ENCODE measurements around the gene PRKAG3. TPM values are rescaled to one million over a fixed set of nuclear protein-coding genes. Genes with fewer than 3 reads are reported as not detected.

The PRKAG3 gene
- total RNA-seq, 2 experiments from 2014 or later = not detected

DNA sequence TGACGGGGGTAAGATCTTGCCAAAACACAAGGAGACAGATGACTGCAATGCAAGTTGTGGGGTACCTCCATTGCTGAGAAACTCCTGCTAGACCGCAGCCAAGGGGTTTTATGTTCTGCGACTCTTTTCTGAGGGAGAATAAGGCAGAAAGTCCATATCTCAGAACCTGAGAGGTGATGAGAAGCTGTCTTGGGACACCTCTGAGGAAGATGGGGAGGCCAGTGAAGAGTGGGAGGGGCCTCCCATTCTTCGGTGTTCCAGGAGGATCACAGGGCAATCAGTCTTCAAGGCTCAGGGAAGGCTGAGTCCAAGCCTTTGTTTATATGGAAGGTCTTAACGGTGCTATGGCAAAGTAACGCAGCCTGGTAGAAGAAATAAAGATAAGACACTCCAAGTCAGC is 31.6 kb downstream of the PRKAG3 start:
- DNase-seq = no peak
- Mint-ChIP-seq H3K27me3 (peaks cover 36% of the 10 kb centered on the region), H3K27ac (no peak overlapping the region), H3K4me1 (peaks cover 12% of the 10 kb centered on the region), H3K4me3 (no peak overlapping the region), H3K36me3 (ENCODE audit: low read depth) (no peaks in the 10 kb centered on the region), H3K9me3 (peaks cover 8% of the 10 kb centered on the region)
- CTCF ChIA-PET = no interaction called here
- POLR2A ChIA-PET = no interaction called here

- H3K4me3 Mint-ChIP-seq = no peak overlapping the region
- H3K27me3 Mint-ChIP-seq = peaks cover 26% of the 10 kb centered on the region
- no peaks in the 10 kb centered on the region for H3K9me3 Mint-ChIP-seq
- CTCF ChIA-PET = no interaction called here
- no peak overlapping the region for H3K27ac Mint-ChIP-seq
- no peaks in the 10 kb centered on the region for H3K36me3 Mint-ChIP-seq (ENCODE audit: low read depth)
- no peak for DNase-seq
- peaks cover 12% of the 10 kb centered on the region for H3K4me1 Mint-ChIP-seq
- POLR2A ChIA-PET = no interaction called here
Observed at GRCh38 chr2:218798767-218799504, 32.7 kb downstream of the PRKAG3 start.

GRCh38 chr2:218796691-218797090 is 34.9 kb downstream of the PRKAG3 start:
- no peak overlapping the region for H3K27ac Mint-ChIP-seq
- no peak overlapping the region for H3K4me3 Mint-ChIP-seq
- POLR2A ChIA-PET = no interaction called here
- no peaks in the 10 kb centered on the region for H3K4me1 Mint-ChIP-seq
- no peaks in the 10 kb centered on the region for H3K36me3 Mint-ChIP-seq (ENCODE audit: low read depth)
- H3K27me3 Mint-ChIP-seq = peaks cover 31% of the 10 kb centered on the region
- H3K9me3 Mint-ChIP-seq = no peaks in the 10 kb centered on the region
- CTCF ChIA-PET = interaction anchor here (0.6 to 1.5 kb wide), 2 partner anchors 86 to 601 kb away, joined by 3 read pairs; partner anchors contain the start of gene TTLL4
- DNase-seq = no peak

GRCh38 chr2:218792433-218792832 is 39.2 kb downstream of the PRKAG3 start:
- DNase-seq = no peak
- no peaks in the 10 kb centered on the region for H3K36me3 Mint-ChIP-seq (ENCODE audit: low read depth)
- no peaks in the 10 kb centered on the region for H3K9me3 Mint-ChIP-seq
- ChIA-PET CTCF (no interaction called here), POLR2A (no interaction called here)
- no peak overlapping the region for H3K4me3 Mint-ChIP-seq
- H3K27me3 Mint-ChIP-seq = peaks cover 19% of the 10 kb centered on the region
- H3K4me1 Mint-ChIP-seq = no peaks in the 10 kb centered on the region
- no peak overlapping the region for H3K27ac Mint-ChIP-seq

GRCh38 chr2:218788529-218789255 is 42.9 kb downstream of the PRKAG3 start:
- no peak overlapping the region for H3K27ac Mint-ChIP-seq
- no peak overlapping the region for H3K4me3 Mint-ChIP-seq
- H3K27me3 Mint-ChIP-seq = peaks cover 27% of the 10 kb centered on the region
- no peak for DNase-seq
- no peaks in the 10 kb centered on the region for H3K4me1 Mint-ChIP-seq
- CTCF ChIA-PET = interaction anchor here (0.6 kb wide), 1 partner anchor 959 kb away, joined by 4 read pairs; no protein-coding TSS in a partner anchor
- H3K36me3 Mint-ChIP-seq (ENCODE audit: low read depth) = no peaks in the 10 kb centered on the region
- POLR2A ChIA-PET = no interaction called here
- no peaks in the 10 kb centered on the region for H3K9me3 Mint-ChIP-seq

GRCh38 chr2:218786133-218786532 is 45.5 kb downstream of the PRKAG3 start:
- POLR2A ChIA-PET = no interaction called here
- H3K9me3 Mint-ChIP-seq = no peaks in the 10 kb centered on the region
- no peaks in the 10 kb centered on the region for H3K36me3 Mint-ChIP-seq (ENCODE audit: low read depth)
- H3K4me1 Mint-ChIP-seq = no peaks in the 10 kb centered on the region
- CTCF ChIA-PET = no interaction called here
- H3K27ac Mint-ChIP-seq = no peak overlapping the region
- H3K4me3 Mint-ChIP-seq = no peak overlapping the region
- no peak for DNase-seq
- peaks cover 39% of the 10 kb centered on the region for H3K27me3 Mint-ChIP-seq

DNA sequence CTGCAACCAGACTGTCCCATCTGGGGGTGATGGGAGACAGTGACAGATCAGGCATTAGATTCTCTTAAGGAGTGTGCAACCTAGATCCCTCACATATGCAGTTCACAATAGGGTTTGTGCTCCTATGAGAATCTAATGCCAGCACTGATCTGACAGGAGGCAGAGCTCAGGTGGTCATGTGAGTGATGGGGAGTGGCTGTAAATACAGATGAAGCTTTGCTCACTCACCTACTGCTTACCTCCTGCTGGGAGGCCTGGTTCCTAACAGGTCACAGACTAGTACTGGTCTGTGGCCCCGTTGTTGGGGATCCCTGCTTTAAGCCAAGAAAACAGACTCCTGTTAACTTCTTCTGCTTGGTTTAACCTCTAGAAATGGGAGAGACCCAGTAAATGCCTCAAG is 46.5 kb downstream of the PRKAG3 start:
- H3K4me3 Mint-ChIP-seq = no peak overlapping the region
- CTCF ChIA-PET = interaction anchor here (0.6 kb wide), 1 partner anchor 21 kb away, joined by 5 read pairs; no protein-coding TSS in a partner anchor
- H3K27ac Mint-ChIP-seq = no peak overlapping the region
- no peak for DNase-seq
- H3K4me1 Mint-ChIP-seq = no peaks in the 10 kb centered on the region
- H3K27me3 Mint-ChIP-seq = peaks cover 45% of the 10 kb centered on the region
- no peaks in the 10 kb centered on the region for H3K36me3 Mint-ChIP-seq (ENCODE audit: low read depth)
- no peaks in the 10 kb centered on the region for H3K9me3 Mint-ChIP-seq
- POLR2A ChIA-PET = no interaction called here

GRCh38 chr2:218783688-218784087 is 47.9 kb downstream of the PRKAG3 start:
- ChIA-PET CTCF (no interaction called here), POLR2A (no interaction called here)
- H3K27ac Mint-ChIP-seq = no peak overlapping the region
- no peaks in the 10 kb centered on the region for H3K36me3 Mint-ChIP-seq (ENCODE audit: low read depth)
- H3K4me3 Mint-ChIP-seq = no peak overlapping the region
- H3K9me3 Mint-ChIP-seq = peaks cover 4% of the 10 kb centered on the region
- no peaks in the 10 kb centered on the region for H3K4me1 Mint-ChIP-seq
- DNase-seq = no peak
- peaks cover 46% of the 10 kb centered on the region for H3K27me3 Mint-ChIP-seq

- no peak for DNase-seq
- H3K4me1 Mint-ChIP-seq = no peaks in the 10 kb centered on the region
- POLR2A ChIA-PET = no interaction called here
- H3K27me3 Mint-ChIP-seq = peaks cover 46% of the 10 kb centered on the region
- no peaks in the 10 kb centered on the region for H3K36me3 Mint-ChIP-seq (ENCODE audit: low read depth)
- CTCF ChIA-PET = interaction anchor here (0.8 to 1.2 kb wide), 2 partner anchors 9 to 65 kb away, joined by 3 read pairs; no protein-coding TSS in a partner anchor
- no peak overlapping the region for H3K27ac Mint-ChIP-seq
- peaks cover 8% of the 10 kb centered on the region for H3K9me3 Mint-ChIP-seq
- H3K4me3 Mint-ChIP-seq = no peak overlapping the region
Observed at GRCh38 chr2:218782528-218782844, 49.1 kb downstream of the PRKAG3 start.

DNA sequence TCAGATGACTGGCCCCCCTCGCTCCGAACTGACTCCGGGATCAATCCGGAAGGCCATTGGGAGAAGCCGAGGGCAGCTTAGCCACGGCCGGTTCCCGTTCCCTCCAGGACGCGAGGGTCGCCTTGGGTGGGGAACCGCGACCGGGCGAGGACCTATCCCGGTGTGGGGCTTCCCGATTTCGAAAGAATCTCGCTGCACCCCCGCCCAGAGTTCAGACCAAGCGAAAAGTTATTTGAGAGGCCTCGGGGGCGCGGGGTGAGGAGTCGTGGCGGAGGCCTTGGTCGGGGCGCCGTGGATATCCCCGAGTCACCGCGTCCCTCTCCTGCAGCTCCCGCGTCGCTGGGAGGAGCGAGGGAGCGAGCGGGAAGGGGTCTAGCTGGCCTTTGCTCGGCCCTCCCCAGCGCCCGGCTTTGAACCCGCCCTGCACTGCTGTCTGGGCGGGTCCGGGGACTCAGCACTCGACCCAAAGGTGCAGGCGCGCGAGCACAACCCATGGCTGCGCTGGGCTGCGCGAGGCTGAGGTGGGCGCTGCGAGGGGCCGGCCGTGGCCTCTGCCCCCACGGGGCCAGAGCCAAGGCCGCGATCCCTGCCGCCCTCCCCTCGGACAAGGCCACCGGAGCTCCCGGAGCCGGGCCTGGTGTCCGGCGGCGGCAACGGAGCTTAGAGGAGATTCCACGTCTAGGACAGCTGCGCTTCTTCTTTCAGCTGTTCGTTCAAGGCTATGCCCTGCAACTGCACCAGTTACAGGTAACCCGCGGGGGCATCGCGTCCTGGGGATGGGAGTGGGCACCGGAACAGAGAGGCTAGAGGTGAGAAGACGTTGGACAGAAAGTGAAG is 49.7 kb downstream of the PRKAG3 start, which contains the start of gene CYP27A1:
Gene CYP27A1, plus strand, starts transcription at position 457 of the 837 bp plus-strand sequence. Its CDS starts 36 bp downstream, at position 493.
- Mint-ChIP-seq H3K4me3 (no peak within 1 kb of the TSS), H3K9me3 (peaks cover 13% of the 10 kb centered on the region), H3K27ac (no peak within 1 kb of the TSS), H3K27me3 (peaks cover 46% of the 10 kb centered on the region), H3K4me1 (no peaks in the 10 kb centered on the region), H3K36me3 (ENCODE audit: low read depth) (no peaks in the 10 kb centered on the region)
- ChIA-PET CTCF (interaction anchor here (0.8 to 1.2 kb wide), 2 partner anchors 8 to 66 kb away, joined by 3 read pairs; no protein-coding TSS in a partner anchor), POLR2A (no interaction called here)
- no peak for DNase-seq

DNA sequence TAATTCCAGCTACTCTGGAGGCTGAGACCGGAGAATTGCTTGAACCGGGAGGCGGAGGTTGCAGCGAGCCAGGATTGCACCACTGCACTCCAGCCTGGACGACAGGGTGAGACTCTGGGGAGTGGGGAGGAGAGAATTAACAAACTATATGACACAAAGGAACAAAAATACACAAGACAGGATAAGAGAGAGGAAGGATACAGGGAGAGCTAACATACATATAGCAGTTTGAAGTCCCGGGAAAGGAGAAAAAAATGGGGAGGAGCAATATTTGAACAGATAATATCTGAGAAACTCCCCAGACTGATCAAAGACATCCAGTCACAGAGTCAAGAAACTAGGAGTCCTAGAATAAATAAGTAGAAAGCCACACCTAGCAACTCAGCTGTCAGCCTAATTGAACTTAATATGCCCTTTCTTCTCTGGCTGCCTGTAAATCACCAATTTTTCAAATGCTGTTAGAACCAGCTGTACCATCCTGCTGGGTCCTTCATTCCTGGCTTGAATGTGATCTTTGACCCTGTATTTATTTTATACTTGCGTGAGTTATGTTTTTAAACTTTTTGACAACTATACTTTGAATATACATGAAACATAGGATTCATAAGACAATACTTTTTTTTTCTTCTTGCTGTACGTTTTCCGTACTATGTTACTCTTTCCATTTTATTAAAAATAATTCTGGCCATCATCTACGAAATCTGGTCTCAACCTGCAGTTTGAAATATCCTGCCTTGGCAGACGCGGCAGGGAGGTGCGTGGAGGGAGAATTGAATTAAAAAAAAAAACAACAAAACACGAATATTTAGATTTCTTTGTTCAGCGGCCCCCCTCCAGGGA is 50.5 kb downstream of the PRKAG3 start:
- peaks cover 46% of the 10 kb centered on the region for H3K27me3 Mint-ChIP-seq
- peaks cover 2% of the 10 kb centered on the region for H3K36me3 Mint-ChIP-seq (ENCODE audit: low read depth)
- ChIA-PET POLR2A (no interaction called here), CTCF (no interaction called here)
- H3K27ac Mint-ChIP-seq = no peak overlapping the region
- no peaks in the 10 kb centered on the region for H3K4me1 Mint-ChIP-seq
- no peak for DNase-seq
- no peak overlapping the region for H3K4me3 Mint-ChIP-seq
- H3K9me3 Mint-ChIP-seq = peaks cover 15% of the 10 kb centered on the region

- ChIA-PET CTCF (interaction anchor here (1.1 kb wide), 1 partner anchor 118 kb away, joined by 3 read pairs; no protein-coding TSS in a partner anchor), POLR2A (no interaction called here)
- peaks cover 20% of the 10 kb centered on the region for H3K9me3 Mint-ChIP-seq
- H3K27me3 Mint-ChIP-seq = peaks cover 41% of the 10 kb centered on the region
- DNase-seq = no peak
- H3K36me3 Mint-ChIP-seq (ENCODE audit: low read depth) = peaks cover 2% of the 10 kb centered on the region
- no peak overlapping the region for H3K4me3 Mint-ChIP-seq
- H3K4me1 Mint-ChIP-seq = no peaks in the 10 kb centered on the region
- no peak overlapping the region for H3K27ac Mint-ChIP-seq
Observed at GRCh38 chr2:218780046-218780445, 51.6 kb downstream of the PRKAG3 start.
